Measurements from ENCODE around the gene PDE6C.
A peak's percentile ranks its signal among the peaks of the same experiment; 100 is the strongest.

Gene PDE6C

DNA sequence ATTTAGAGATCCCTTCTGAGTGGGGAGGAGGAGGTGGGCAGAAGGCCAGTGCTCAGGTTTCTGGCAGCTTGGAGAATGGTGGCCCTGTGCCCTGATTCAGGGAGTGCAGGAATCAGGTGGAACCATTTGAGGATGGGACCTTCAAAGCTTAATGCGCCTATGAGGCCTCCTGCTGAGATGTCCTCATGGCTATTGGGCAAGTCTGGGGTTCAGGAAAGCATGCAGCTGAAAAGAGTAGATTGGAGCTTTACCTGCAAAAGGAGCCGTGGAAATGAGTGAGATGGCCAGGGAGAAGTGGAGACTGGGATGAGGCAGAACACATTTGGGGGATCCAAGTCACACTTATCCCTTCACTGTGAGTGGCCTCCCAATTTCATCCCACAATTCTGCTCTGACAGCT, 39.7 kb upstream of the PDE6C start:
- no peak overlapping the region for H3K27ac ChIP-seq (ENCODE audit: insufficient read depth in 1 of 2, low read depth in 1 of 2, low read length in 2 of 2, poor library complexity in 1 of 2, severe bottlenecking in 2 of 2)
- CTCF ChIA-PET: interaction anchor here (0.7 to 1.6 kb wide), 3 partner anchors 9 to 90 kb away, joined by 3 to 5 read pairs (median 3); partner anchors contain the start of gene MYOF
- H3K9me3 ChIP-seq (ENCODE audit: control extremely low read depth in 1 of 5, control insufficient read depth in 4 of 5, insufficient read depth in 2 of 5, low read depth in 1 of 5, low read length in 4 of 5): no peaks in the 10 kb centered on the region
- peaks cover 2 to 33% (median 29%) of the 10 kb centered on the region in 4 experiments for H3K4me1 ChIP-seq (ENCODE audit: control extremely low read depth in 1 of 4, control insufficient read depth in 4 of 4, insufficient read depth in 4 of 4, low read length in 3 of 4)
- 100% methylated on average over 1 of the region's 2 CpGs for WGBS (ENCODE audit: insufficient coverage)
- H3K4me3 ChIP-seq (ENCODE audit: control insufficient read depth in 1 of 7, extremely low read depth in 1 of 7, insufficient read depth in 4 of 7, low read depth in 2 of 7, low read length in 6 of 7): peak overlapping the region in 4 of 7 experiments; percentile 34 to 48 (median 37)
- no peaks in the 10 kb centered on the region for H3K36me3 ChIP-seq (ENCODE audit: control insufficient read depth in 4 of 4, insufficient read depth in 4 of 4, low read length in 3 of 4)
- DNase-seq: no peak
- POLR2A ChIA-PET: no interaction called here
- H3K27me3 ChIP-seq (replicated peaks in 2 of 5; ENCODE audit: control insufficient read depth in 4 of 5, insufficient read depth in 5 of 5, low read length in 4 of 5): peaks cover 0 to 24% (median 11%) of the 10 kb centered on the region in 5 experiments

DNA sequence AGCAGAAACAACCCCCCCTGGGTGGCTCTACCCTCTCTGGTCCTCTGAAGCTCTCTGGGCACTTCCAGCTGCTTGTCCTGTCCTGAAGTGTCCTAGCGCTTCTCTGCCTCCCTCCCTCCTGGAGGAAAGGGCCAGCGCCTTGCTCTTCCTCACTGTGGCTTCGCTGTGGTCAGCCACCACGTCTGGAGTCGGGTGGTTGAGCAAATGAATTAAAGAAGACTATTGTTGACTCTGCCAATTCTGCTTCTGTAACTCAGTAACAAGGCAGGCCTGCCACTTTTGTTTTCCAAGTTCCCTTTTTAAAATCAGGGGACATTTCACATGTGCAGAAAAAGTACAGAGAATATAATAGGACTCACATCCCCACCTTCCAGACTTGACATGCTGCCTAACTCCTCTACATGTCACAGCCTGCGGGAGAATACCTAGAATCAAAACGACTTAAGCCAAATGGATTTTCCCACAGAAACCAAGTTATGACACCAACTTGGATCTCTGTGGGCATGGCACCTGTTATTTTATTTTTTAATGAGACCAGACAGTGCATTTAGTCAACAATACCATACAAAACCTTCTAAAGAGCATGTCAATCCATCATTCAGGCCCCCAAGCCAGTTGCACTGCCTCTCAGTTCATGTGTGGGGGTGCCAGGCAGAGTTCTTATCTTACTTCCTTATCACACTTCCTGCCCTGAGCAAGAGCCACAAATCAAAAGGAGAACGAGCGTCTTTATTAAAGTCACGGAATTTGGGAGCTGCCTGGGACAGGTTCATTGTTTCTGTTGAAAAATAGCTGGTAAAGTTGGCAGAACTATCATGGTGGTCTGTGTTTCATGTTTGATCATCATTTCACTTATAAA, 39.1 kb upstream of the PDE6C start:
- WGBS (ENCODE audit: insufficient coverage): 0% methylated on average over 3 of the region's 10 CpGs
- Histone ChIP-seq H3K4me1 (ENCODE audit: control extremely low read depth in 1 of 4, control insufficient read depth in 4 of 4, insufficient read depth in 4 of 4, low read length in 3 of 4) (peaks cover 2 to 33% (median 23%) of the 10 kb centered on the region in 4 experiments), H3K27ac (ENCODE audit: insufficient read depth in 1 of 2, low read depth in 1 of 2, low read length in 2 of 2, poor library complexity in 1 of 2, severe bottlenecking in 2 of 2) (no peak overlapping the region), H3K27me3 (replicated peaks in 2 of 5; ENCODE audit: control insufficient read depth in 4 of 5, insufficient read depth in 5 of 5, low read length in 4 of 5) (peaks cover 0 to 17% (median 5%) of the 10 kb centered on the region in 5 experiments), H3K9me3 (ENCODE audit: control extremely low read depth in 1 of 5, control insufficient read depth in 4 of 5, insufficient read depth in 2 of 5, low read depth in 1 of 5, low read length in 4 of 5) (no peaks in the 10 kb centered on the region), H3K4me3 (ENCODE audit: control insufficient read depth in 1 of 7, extremely low read depth in 1 of 7, insufficient read depth in 4 of 7, low read depth in 2 of 7, low read length in 6 of 7) (peak overlapping the region in 4 of 7 experiments; percentile 34 to 48 (median 38)), H3K36me3 (ENCODE audit: control insufficient read depth in 4 of 4, insufficient read depth in 4 of 4, low read length in 3 of 4) (no peaks in the 10 kb centered on the region)
- ChIA-PET CTCF (interaction anchor here (0.8 to 1.6 kb wide), 3 partner anchors 10 to 18 kb away, joined by 3 to 5 read pairs (median 3); no protein-coding TSS in a partner anchor), POLR2A (no interaction called here)
- DNase-seq: peak; percentile 45 to 73 (median 67)

DNA sequence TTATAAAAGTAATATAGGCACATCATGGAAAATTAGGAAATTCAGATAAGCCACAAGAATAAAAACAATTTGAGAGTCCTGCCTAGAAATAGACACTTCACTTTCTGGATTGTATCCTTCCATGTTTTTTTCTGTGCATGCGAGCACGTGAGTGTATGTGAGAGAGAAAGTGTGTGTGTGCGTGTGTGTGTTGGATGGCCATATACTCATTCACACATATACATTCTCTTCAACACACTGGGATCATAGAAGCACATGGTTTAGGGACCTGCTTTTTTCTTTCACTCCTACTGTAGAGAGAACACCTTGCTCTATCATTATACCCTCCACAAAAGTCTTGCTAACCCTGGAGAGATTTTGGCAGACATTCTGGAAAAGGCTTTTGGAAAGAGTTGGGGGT, 38.4 kb upstream of the PDE6C start:
- peaks cover 0 to 11% (median 0%) of the 10 kb centered on the region in 5 experiments for H3K27me3 ChIP-seq (replicated peaks in 2 of 5; ENCODE audit: control insufficient read depth in 4 of 5, insufficient read depth in 5 of 5, low read length in 4 of 5)
- no CpG with 5 or more reads among the region's 3 CpGs for WGBS (ENCODE audit: insufficient coverage)

DNA sequence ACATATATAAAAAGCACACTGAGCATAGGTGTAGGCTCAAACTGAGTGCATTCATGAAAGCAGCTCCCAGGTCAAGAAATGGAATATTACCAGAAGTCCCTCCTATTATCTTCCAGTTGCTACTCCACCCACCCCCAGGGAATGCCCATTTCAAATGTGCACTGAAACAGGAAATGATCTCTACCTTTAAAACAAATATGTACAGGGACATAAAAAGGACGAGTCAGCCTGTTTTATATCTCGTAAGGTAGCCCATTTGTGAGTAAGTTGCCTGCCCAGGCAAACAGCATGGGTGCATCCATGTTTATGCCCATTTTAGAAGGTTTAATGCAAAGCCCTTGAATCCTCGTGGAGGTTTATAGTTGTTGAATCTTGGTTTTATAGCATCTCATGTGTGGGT, 35.4 kb upstream of the PDE6C start:
- Histone ChIP-seq H3K4me1 (ENCODE audit: control extremely low read depth in 1 of 4, control insufficient read depth in 4 of 4, insufficient read depth in 4 of 4, low read length in 3 of 4) (peaks cover 2 to 31% (median 21%) of the 10 kb centered on the region in 4 experiments), H3K9me3 (ENCODE audit: control extremely low read depth in 1 of 5, control insufficient read depth in 4 of 5, insufficient read depth in 2 of 5, low read depth in 1 of 5, low read length in 4 of 5) (peaks cover 0 to 4% (median 2%) of the 10 kb centered on the region in 5 experiments), H3K27ac (ENCODE audit: insufficient read depth in 1 of 2, low read depth in 1 of 2, low read length in 2 of 2, poor library complexity in 1 of 2, severe bottlenecking in 2 of 2) (no peak overlapping the region), H3K36me3 (ENCODE audit: control insufficient read depth in 4 of 4, insufficient read depth in 4 of 4, low read length in 3 of 4) (no peaks in the 10 kb centered on the region), H3K27me3 (replicated peaks in 2 of 5; ENCODE audit: control insufficient read depth in 4 of 5, insufficient read depth in 5 of 5, low read length in 4 of 5) (no peaks in the 10 kb centered on the region), H3K4me3 (ENCODE audit: control insufficient read depth in 1 of 7, extremely low read depth in 1 of 7, insufficient read depth in 4 of 7, low read depth in 2 of 7, low read length in 6 of 7) (no peak overlapping the region)
- ChIA-PET POLR2A (no interaction called here), CTCF (interaction anchor here (0.8 to 2.3 kb wide), 2 partner anchors 8 to 22 kb away, joined by 3 to 10 read pairs; no protein-coding TSS in a partner anchor)
- WGBS (ENCODE audit: insufficient coverage): 87% methylated on average over 3 of the region's 3 CpGs
- DNase-seq: no peak

More for the DNA sequence above, 38.4 kb upstream of the PDE6C start:
- peak in 2 of 3 donors; percentile 34 to 51 for DNase-seq
- H3K4me1 ChIP-seq (ENCODE audit: control extremely low read depth in 1 of 4, control insufficient read depth in 4 of 4, insufficient read depth in 4 of 4, low read length in 3 of 4): peaks cover 2 to 33% (median 23%) of the 10 kb centered on the region in 4 experiments
- CTCF ChIA-PET: interaction anchor here (0.8 to 1.6 kb wide), 2 partner anchors 11 to 16 kb away, joined by 3 read pairs; no protein-coding TSS in a partner anchor
- H3K36me3 ChIP-seq (ENCODE audit: control insufficient read depth in 4 of 4, insufficient read depth in 4 of 4, low read length in 3 of 4): no peaks in the 10 kb centered on the region
- no peaks in the 10 kb centered on the region for H3K9me3 ChIP-seq (ENCODE audit: control extremely low read depth in 1 of 5, control insufficient read depth in 4 of 5, insufficient read depth in 2 of 5, low read depth in 1 of 5, low read length in 4 of 5)
- no peak overlapping the region for H3K27ac ChIP-seq (ENCODE audit: insufficient read depth in 1 of 2, low read depth in 1 of 2, low read length in 2 of 2, poor library complexity in 1 of 2, severe bottlenecking in 2 of 2)
- H3K4me3 ChIP-seq (ENCODE audit: control insufficient read depth in 1 of 7, extremely low read depth in 1 of 7, insufficient read depth in 4 of 7, low read depth in 2 of 7, low read length in 6 of 7): no peak overlapping the region
- POLR2A ChIA-PET: no interaction called here

DNA sequence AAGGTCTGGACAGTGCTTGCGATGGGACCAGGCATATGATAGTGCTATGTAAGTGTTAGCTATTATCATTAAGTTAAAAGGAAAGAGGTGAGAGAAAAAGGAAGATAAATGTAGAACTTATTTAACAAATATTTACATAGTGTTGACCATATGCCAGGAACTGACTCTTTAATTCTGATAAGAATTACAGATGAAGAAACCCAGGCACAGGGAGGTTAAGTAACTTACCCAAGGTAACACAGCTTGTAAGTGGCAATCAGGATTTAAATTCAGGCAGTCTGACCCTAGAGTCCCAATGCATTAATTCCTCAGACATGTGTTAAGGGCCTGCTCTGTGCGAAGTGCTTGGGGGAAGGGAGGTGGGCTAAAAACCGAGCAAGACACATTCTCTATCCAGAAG, 34.8 kb upstream of the PDE6C start:
- DNase-seq: no peak
- ChIA-PET CTCF (interaction anchor here (0.6 to 0.8 kb wide), 2 partner anchors 9 to 16 kb away, joined by 3 read pairs; no protein-coding TSS in a partner anchor), POLR2A (no interaction called here)
- WGBS (ENCODE audit: insufficient coverage): 95% methylated on average over 3 of the region's 3 CpGs
- H3K9me3 ChIP-seq (ENCODE audit: control extremely low read depth in 1 of 5, control insufficient read depth in 4 of 5, insufficient read depth in 2 of 5, low read depth in 1 of 5, low read length in 4 of 5): peaks cover 0 to 4% (median 2%) of the 10 kb centered on the region in 5 experiments
- H3K36me3 ChIP-seq (ENCODE audit: control insufficient read depth in 4 of 4, insufficient read depth in 4 of 4, low read length in 3 of 4): no peaks in the 10 kb centered on the region
- H3K27ac ChIP-seq (ENCODE audit: insufficient read depth in 1 of 2, low read depth in 1 of 2, low read length in 2 of 2, poor library complexity in 1 of 2, severe bottlenecking in 2 of 2): no peak overlapping the region
- peaks cover 2 to 24% (median 14%) of the 10 kb centered on the region in 4 experiments for H3K4me1 ChIP-seq (ENCODE audit: control extremely low read depth in 1 of 4, control insufficient read depth in 4 of 4, insufficient read depth in 4 of 4, low read length in 3 of 4)
- no peaks in the 10 kb centered on the region for H3K27me3 ChIP-seq (replicated peaks in 2 of 5; ENCODE audit: control insufficient read depth in 4 of 5, insufficient read depth in 5 of 5, low read length in 4 of 5)
- H3K4me3 ChIP-seq (ENCODE audit: control insufficient read depth in 1 of 7, extremely low read depth in 1 of 7, insufficient read depth in 4 of 7, low read depth in 2 of 7, low read length in 6 of 7): no peak overlapping the region

DNA sequence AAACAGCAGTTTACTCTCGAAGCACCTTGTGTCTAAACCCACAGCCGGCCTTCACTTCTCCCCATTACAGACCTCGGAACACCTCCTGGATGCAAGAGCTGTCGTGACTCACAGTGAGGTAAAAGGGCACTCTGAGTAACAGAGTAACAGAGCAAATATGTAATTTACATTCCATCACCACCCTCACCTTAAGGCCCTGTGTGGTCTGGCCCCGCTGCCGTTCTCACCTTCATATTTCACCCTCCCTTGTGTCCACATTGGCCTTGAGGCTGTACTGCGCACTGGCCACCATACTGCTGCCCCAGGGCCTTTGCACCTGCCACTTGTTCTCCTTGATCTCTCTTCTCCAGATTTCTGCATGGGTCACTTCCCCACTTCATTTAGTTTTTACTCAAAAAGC, 33.2 kb upstream of the PDE6C start:
- CTCF ChIA-PET: no interaction called here

More for the DNA sequence above, 33.2 kb upstream of the PDE6C start:
- no peak overlapping the region for H3K27ac ChIP-seq (ENCODE audit: insufficient read depth in 1 of 2, low read depth in 1 of 2, low read length in 2 of 2, poor library complexity in 1 of 2, severe bottlenecking in 2 of 2)
- POLR2A ChIA-PET: no interaction called here
- 98% methylated on average over 4 of the region's 7 CpGs for WGBS (ENCODE audit: insufficient coverage)
- H3K36me3 ChIP-seq (ENCODE audit: control insufficient read depth in 4 of 4, insufficient read depth in 4 of 4, low read length in 3 of 4): no peaks in the 10 kb centered on the region
- H3K4me1 ChIP-seq (ENCODE audit: control extremely low read depth in 1 of 4, control insufficient read depth in 4 of 4, insufficient read depth in 4 of 4, low read length in 3 of 4): peaks cover 0 to 9% (median 0%) of the 10 kb centered on the region in 4 experiments
- H3K27me3 ChIP-seq (replicated peaks in 2 of 5; ENCODE audit: control insufficient read depth in 4 of 5, insufficient read depth in 5 of 5, low read length in 4 of 5): no peaks in the 10 kb centered on the region
- H3K4me3 ChIP-seq (ENCODE audit: control insufficient read depth in 1 of 7, extremely low read depth in 1 of 7, insufficient read depth in 4 of 7, low read depth in 2 of 7, low read length in 6 of 7): no peak overlapping the region
- no peak for DNase-seq
- H3K9me3 ChIP-seq (ENCODE audit: control extremely low read depth in 1 of 5, control insufficient read depth in 4 of 5, insufficient read depth in 2 of 5, low read depth in 1 of 5, low read length in 4 of 5): peaks cover 0 to 4% (median 2%) of the 10 kb centered on the region in 5 experiments

Data from common myeloid progenitor, CD34-positive (primary cell).